SU-DHL-6 (cell line): ENCODE measurements around the gene FAM184B.

Experiments used
- H2AFZ ChIP-seq: fragments of 200-600 bp; sonication (generic); 2 replicates; pipeline ENCODE4 v1.6.1; 2014; ENCODE audit warnings: low read depth, mild to moderate bottlenecking, moderate library complexity, mixed read lengths, antibody characterized with exemption, low read length; ENCODE audit not compliant: severe bottlenecking
- H3F3A ChIP-seq: fragments of 200-600 bp; shearing (Covaris generic); 2 replicates; pipeline ENCODE4 v1.6.0; 2016; ENCODE audit warnings: antibody characterized with exemption, mild to moderate bottlenecking; ENCODE audit not compliant: insufficient read depth
- H3K27ac ChIP-seq: fragments of 200-600 bp; sonication (generic); 2 replicates; pipeline ENCODE4 v1.5.1; 2016; ENCODE audit warnings: low read depth, mild to moderate bottlenecking, low read length, moderate library complexity, mixed read lengths
- H3K27me3 ChIP-seq: fragments of 200-600 bp; sonication (generic), shearing (Covaris generic); 2 replicates; pipeline ENCODE4 v1.6.0; 2014; ENCODE audit warnings: mild to moderate bottlenecking, low read length
- H3K36me3 ChIP-seq: fragments of 200-600 bp; sonication (generic); 2 replicates; pipeline ENCODE4 v1.6.1; 2014; ENCODE audit warnings: mild to moderate bottlenecking, low read length, mixed read lengths
- H3K4me2 ChIP-seq: fragments of 300-600, 200-600 bp; shearing (Covaris generic), sonication (generic); 2 replicates; pipeline ENCODE4 v1.6.0; 2014; ENCODE audit warnings: low read length, low read depth, mild to moderate bottlenecking; ENCODE audit not compliant: poor library complexity, severe bottlenecking
- H3K4me3 ChIP-seq: fragments of 200-600 bp; sonication (generic); 2 replicates; pipeline ENCODE4 v1.5.1; 2014; ENCODE audit warnings: antibody characterized with exemption, low read length, mild to moderate bottlenecking, mixed read lengths; ENCODE audit not compliant: insufficient read depth, poor library complexity, severe bottlenecking
- H3K79me2 ChIP-seq: fragments of 200-600 bp; sonication (generic); 2 replicates; pipeline ENCODE4 v1.6.1; 2014; ENCODE audit warnings: mild to moderate bottlenecking, low read length, moderate library complexity; ENCODE audit not compliant: insufficient read depth
- H3K9ac ChIP-seq: fragments of 200-600 bp; sonication (generic); 2 replicates; pipeline ENCODE4 v1.7.0; 2014; ENCODE audit warnings: mild to moderate bottlenecking, low read length
- H3K9me2 ChIP-seq: fragments of 200-600 bp; sonication (generic); replicated peaks from 2 replicates; pipeline ENCODE4 v1.6.1; 2014; ENCODE audit warnings: low read length; ENCODE audit not compliant: insufficient read depth
- H3K9me3 ChIP-seq: fragments of 200-600 bp; sonication (generic); 2 replicates; pipeline ENCODE4 v1.6.1; 2014; ENCODE audit warnings: low read length, mixed read lengths; ENCODE audit not compliant: insufficient read depth
- H4K20me1 ChIP-seq: fragments of 200-600 bp; sonication (generic); 2 replicates; pipeline ENCODE4 v1.6.1; 2014; ENCODE audit warnings: low read depth, mild to moderate bottlenecking, antibody characterized with exemption, low read length, moderate library complexity, mixed read lengths
- CTCF ChIP-seq: fragments of 200-600 bp; sonication (generic); IDR thresholded peaks from one replicate; pipeline ENCODE4 v1.5.1; 2017; ENCODE audit warnings: antibody characterized with exemption, mild to moderate bottlenecking, low read length, moderate library complexity; ENCODE audit not compliant: insufficient read depth, poor library complexity, severe bottlenecking
- EZH2phosphoT487 ChIP-seq: fragments of 200-600 bp; sonication (generic), shearing (Covaris generic); conservative IDR thresholded peaks from 2 replicates; pipeline ENCODE4 v1.6.1; 2018; ENCODE audit warnings: mild to moderate bottlenecking, antibody characterized with exemption, low read length, moderate library complexity, mixed read lengths

The FAM184B gene

GRCh38 chr4:17773135-17773698 lies 8.2 kb downstream of the FAM184B start:
- H3F3A ChIP-seq = no peaks in the 10 kb centered on the region
- no peaks in the 10 kb centered on the region for H3K9me2 ChIP-seq
- TF ChIP-seq EZH2phosphoT487 = no peak
- no peak for TF ChIP-seq CTCF
- no peaks in the 10 kb centered on the region for H4K20me1 ChIP-seq
- no peak overlapping the region for H3K27ac ChIP-seq
- H3K9ac ChIP-seq = no peak overlapping the region
- H3K4me3 ChIP-seq = no peak overlapping the region
- no peak overlapping the region for H3K4me2 ChIP-seq
- H3K36me3 ChIP-seq = no peaks in the 10 kb centered on the region
- no peaks in the 10 kb centered on the region for H3K79me2 ChIP-seq
- H3K9me3 ChIP-seq = no peaks in the 10 kb centered on the region
- H2AFZ ChIP-seq = no peak overlapping the region
- H3K27me3 ChIP-seq = no peaks in the 10 kb centered on the region

GRCh38 chr4:17771284-17771908 lies 10.0 kb downstream of the FAM184B start:
- no peaks in the 10 kb centered on the region for H3K79me2 ChIP-seq
- no peaks in the 10 kb centered on the region for H3K9me2 ChIP-seq
- H4K20me1 ChIP-seq = no peaks in the 10 kb centered on the region
- H2AFZ ChIP-seq = no peak overlapping the region
- H3K9me3 ChIP-seq = no peaks in the 10 kb centered on the region
- H3K9ac ChIP-seq = no peak overlapping the region
- H3K27me3 ChIP-seq = no peaks in the 10 kb centered on the region
- H3K4me2 ChIP-seq = no peak overlapping the region
- TF ChIP-seq EZH2phosphoT487 (no peak), CTCF (no peak)
- H3F3A ChIP-seq = no peaks in the 10 kb centered on the region
- H3K4me3 ChIP-seq = no peak overlapping the region
- no peaks in the 10 kb centered on the region for H3K36me3 ChIP-seq
- H3K27ac ChIP-seq = no peak overlapping the region

- Histone ChIP-seq H3K9ac (no peak overlapping the region), H3F3A (no peaks in the 10 kb centered on the region), H2AFZ (no peak overlapping the region), H3K9me3 (no peaks in the 10 kb centered on the region), H3K9me2 (no peaks in the 10 kb centered on the region), H4K20me1 (no peaks in the 10 kb centered on the region), H3K27ac (no peak overlapping the region), H3K36me3 (no peaks in the 10 kb centered on the region), H3K4me2 (no peak overlapping the region), H3K4me3 (no peak overlapping the region), H3K79me2 (no peaks in the 10 kb centered on the region), H3K27me3 (no peaks in the 10 kb centered on the region)
- TF ChIP-seq EZH2phosphoT487 (no peak), CTCF (no peak)
Measured at GRCh38 chr4:17770845-17771244, 10.6 kb downstream of the FAM184B start.
